Hepatic stellate cell (primary cell): ENCODE measurements around the gene NRARP.
"Not testable (repeated sequence)": the region's sequence is repeated elsewhere in the genome, so short reads cannot be mapped to it uniquely, and the experiment has no call there.

Source experiments
- DNase-seq: peaks from one replicate; pipeline ENCODE4 v3.0.0; 2011; ENCODE audit warnings: low spot score

The NRARP gene

GRCh38 chr9:137302118-137302448 is at the start of gene NRARP:
Gene NRARP (minus strand): TSS chr9:137302271. CDS start chr9:137301928, 343 bp downstream.
- peak; percentile 88 for DNase-seq

GRCh38 chr9:137350696-137351584 is 48.9 kb upstream of the NRARP start:
- no peak for DNase-seq

GRCh38 chr9:137349471-137350033 is 47.5 kb upstream of the NRARP start:
- no peak for DNase-seq

- DNase-seq: no peak
Measured at GRCh38 chr9:137348769-137349470, 46.8 kb upstream of the NRARP start.

GRCh38 chr9:137347928-137348327 is 45.9 kb upstream of the NRARP start:
- DNase-seq: no peak

GRCh38 chr9:137342482-137342881 is 40.4 kb upstream of the NRARP start:
- DNase-seq: no peak

GRCh38 chr9:137341227-137341626 is 39.2 kb upstream of the NRARP start:
- DNase-seq: no peak

GRCh38 chr9:137339908-137340462 is 37.9 kb upstream of the NRARP start:
- DNase-seq: not testable (repeated sequence)

GRCh38 chr9:137339045-137339907 is 37.2 kb upstream of the NRARP start:
- DNase-seq: no peak

GRCh38 chr9:137336735-137337134 is 34.7 kb upstream of the NRARP start:
- DNase-seq: no peak

- no peak for DNase-seq
Measured at GRCh38 chr9:137333016-137333671, 31.1 kb upstream of the NRARP start.

GRCh38 chr9:137331929-137332328 is 29.9 kb upstream of the NRARP start:
- DNase-seq: no peak

GRCh38 chr9:137330689-137331088 is 28.6 kb upstream of the NRARP start:
- DNase-seq: no peak

GRCh38 chr9:137329590-137329989 is 27.5 kb upstream of the NRARP start:
- not testable (repeated sequence) for DNase-seq

- not testable (repeated sequence) for DNase-seq
Measured at GRCh38 chr9:137327641-137328550, 25.8 kb upstream of the NRARP start.

GRCh38 chr9:137326445-137327065 is 24.5 kb upstream of the NRARP start:
- no peak for DNase-seq

GRCh38 chr9:137325799-137326198 is 23.7 kb upstream of the NRARP start:
- no peak for DNase-seq

GRCh38 chr9:137325124-137325523 is 23.1 kb upstream of the NRARP start:
- DNase-seq: no peak

GRCh38 chr9:137323531-137324331 is 21.7 kb upstream of the NRARP start:
- no peak for DNase-seq
